ENCODE results near the gene CDH23. TPM values are rescaled to one million over a fixed set of nuclear protein-coding genes. Genes with fewer than 3 reads are reported as not detected.

Gene CDH23
- total and polyA plus RNA-seq, 2 experiments from 2014 or later: 0.08 TPM; not detected in 1

GRCh38 chr10:71799112-71799511 lies 402.4 kb downstream of the CDH23 start:
- in situ Hi-C loops (cut with MboI): no loop called here
- Histone ChIP-seq H3K36me3 (ENCODE audit: low read depth) (no peaks in the 10 kb centered on the region), H2AFZ (no peak overlapping the region), H3K27ac (no peak overlapping the region), H3K27me3 (replicated peaks; ENCODE audit: insufficient read depth) (no peaks in the 10 kb centered on the region), H4K20me1 (ENCODE audit: insufficient read depth) (no peaks in the 10 kb centered on the region), H3K4me2 (ENCODE audit: unreplicated experiment) (no peak overlapping the region), H3K9me3 (ENCODE audit: low read depth) (no peaks in the 10 kb centered on the region), H3K4me1 (ENCODE audit: insufficient read depth) (no peaks in the 10 kb centered on the region), H3K4me3 (no peak overlapping the region), H3K9me2 (ENCODE audit: insufficient read depth) (no peaks in the 10 kb centered on the region), H3F3A (ENCODE audit: insufficient read depth) (no peaks in the 10 kb centered on the region), H3K9ac (no peak overlapping the region), H3K79me2 (ENCODE audit: insufficient read depth) (no peaks in the 10 kb centered on the region)
- whole genome bisulfite sequencing, 2 experiments (ENCODE audit: low coverage in 1 of 2, low lambda C conversion rate in 2 of 2, missing lambda C conversion rate in 2 of 2): 63 to 64% methylated on average over 10 of the region's 10 CpGs
- TF ChIP-seq EZH2phosphoT487 (IDR thresholded peaks at IDR 0.05; ENCODE audit: insufficient read depth, low read depth) (no peak), EZH2 (IDR thresholded peaks at IDR 0.05; ENCODE audit: insufficient read depth, poor library complexity, severe bottlenecking) (no peak)
- no peak for DNase-seq

DNA sequence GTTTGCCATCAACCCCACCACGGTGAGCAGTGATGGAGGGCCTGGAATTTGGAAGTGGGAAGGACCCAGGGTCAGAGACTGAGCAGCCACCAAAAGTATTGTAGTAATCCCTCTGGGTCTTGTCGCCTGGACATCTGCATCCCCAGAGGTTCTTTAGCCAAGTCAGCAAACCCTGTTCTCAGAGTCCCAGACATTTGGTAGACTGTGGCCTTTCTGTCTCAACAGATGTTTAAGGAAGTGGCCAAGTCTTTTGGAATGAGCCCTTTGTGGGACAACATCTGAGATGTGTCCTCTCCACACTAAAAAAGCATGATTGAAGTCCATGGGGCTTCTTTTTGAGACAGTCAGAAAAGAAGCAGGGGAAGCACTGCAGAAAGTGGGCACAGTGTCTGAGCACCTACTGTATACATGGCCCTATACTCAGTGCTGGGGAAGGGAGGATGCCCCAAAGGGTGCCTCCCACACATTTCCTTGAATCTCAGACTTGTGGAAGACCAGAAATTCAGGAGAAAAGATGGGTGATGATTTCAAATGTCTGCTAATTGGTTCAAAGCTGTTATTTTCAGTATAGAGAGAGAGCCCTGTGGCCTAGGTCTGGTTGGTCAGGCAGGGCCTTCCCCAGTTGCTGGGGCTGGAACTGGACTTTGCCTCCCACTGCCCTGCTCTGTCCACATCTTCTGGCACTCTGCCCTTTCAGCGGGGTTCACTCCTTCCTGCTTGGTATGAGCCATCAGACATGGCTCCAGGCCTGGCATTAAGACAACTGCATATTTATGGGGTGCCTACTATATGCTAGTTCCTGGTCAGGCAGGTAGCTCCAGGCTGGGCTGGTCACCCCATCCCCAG lies 403.1 kb downstream of the CDH23 start:
- Histone ChIP-seq H4K20me1 (ENCODE audit: insufficient read depth) (no peaks in the 10 kb centered on the region), H3K4me2 (ENCODE audit: unreplicated experiment) (no peak overlapping the region), H3K27me3 (replicated peaks; ENCODE audit: insufficient read depth) (no peaks in the 10 kb centered on the region; the same call in 1 of the 2 replicates), H3F3A (ENCODE audit: insufficient read depth) (no peaks in the 10 kb centered on the region), H3K4me1 (ENCODE audit: insufficient read depth) (no peaks in the 10 kb centered on the region), H3K27ac (no peak overlapping the region), H3K9me3 (ENCODE audit: low read depth) (no peaks in the 10 kb centered on the region), H3K4me3 (no peak overlapping the region), H3K9ac (no peak overlapping the region), H3K36me3 (ENCODE audit: low read depth) (no peaks in the 10 kb centered on the region), H3K9me2 (ENCODE audit: insufficient read depth) (no peaks in the 10 kb centered on the region), H3K79me2 (ENCODE audit: insufficient read depth) (no peaks in the 10 kb centered on the region), H2AFZ (no peak overlapping the region)
- WGBS, 2 experiments (ENCODE audit: low coverage in 1 of 2, low lambda C conversion rate in 2 of 2, missing lambda C conversion rate in 2 of 2): 55 to 62% methylated on average over 3 of the region's 3 CpGs
- DNase-seq: no peak
- in situ Hi-C loops (cut with MboI): no loop called here
- TF ChIP-seq EZH2phosphoT487 (IDR thresholded peaks at IDR 0.05; ENCODE audit: insufficient read depth, low read depth) (no peak), EZH2 (IDR thresholded peaks at IDR 0.05; ENCODE audit: insufficient read depth, poor library complexity, severe bottlenecking) (no peak)

- no peak overlapping the region for H3K27ac ChIP-seq
- no peaks in the 10 kb centered on the region for H3F3A ChIP-seq (ENCODE audit: insufficient read depth)
- H3K27me3 ChIP-seq (replicated peaks; ENCODE audit: insufficient read depth): no peaks in the 10 kb centered on the region; the same call in 1 of the 2 replicates
- no peaks in the 10 kb centered on the region for H3K79me2 ChIP-seq (ENCODE audit: insufficient read depth)
- WGBS, 2 experiments (ENCODE audit: low coverage in 1 of 2, low lambda C conversion rate in 2 of 2, missing lambda C conversion rate in 2 of 2): 73 to 80% methylated on average over 9 of the region's 9 CpGs
- H4K20me1 ChIP-seq (ENCODE audit: insufficient read depth): no peaks in the 10 kb centered on the region
- H2AFZ ChIP-seq: no peak overlapping the region
- no peak for DNase-seq
- H3K9me2 ChIP-seq (ENCODE audit: insufficient read depth): no peaks in the 10 kb centered on the region
- no peak overlapping the region for H3K9ac ChIP-seq
- no peaks in the 10 kb centered on the region for H3K4me1 ChIP-seq (ENCODE audit: insufficient read depth)
- TF ChIP-seq EZH2phosphoT487 (IDR thresholded peaks at IDR 0.05; ENCODE audit: insufficient read depth, low read depth) (no peak), EZH2 (IDR thresholded peaks at IDR 0.05; ENCODE audit: insufficient read depth, poor library complexity, severe bottlenecking) (no peak)
- no peaks in the 10 kb centered on the region for H3K36me3 ChIP-seq (ENCODE audit: low read depth)
- in situ Hi-C loops (cut with MboI): no loop called here
- H3K4me2 ChIP-seq (ENCODE audit: unreplicated experiment): no peak overlapping the region
- no peaks in the 10 kb centered on the region for H3K9me3 ChIP-seq (ENCODE audit: low read depth)
- H3K4me3 ChIP-seq: no peak overlapping the region
Measured at GRCh38 chr10:71801361-71801760, 404.6 kb downstream of the CDH23 start.

DNA sequence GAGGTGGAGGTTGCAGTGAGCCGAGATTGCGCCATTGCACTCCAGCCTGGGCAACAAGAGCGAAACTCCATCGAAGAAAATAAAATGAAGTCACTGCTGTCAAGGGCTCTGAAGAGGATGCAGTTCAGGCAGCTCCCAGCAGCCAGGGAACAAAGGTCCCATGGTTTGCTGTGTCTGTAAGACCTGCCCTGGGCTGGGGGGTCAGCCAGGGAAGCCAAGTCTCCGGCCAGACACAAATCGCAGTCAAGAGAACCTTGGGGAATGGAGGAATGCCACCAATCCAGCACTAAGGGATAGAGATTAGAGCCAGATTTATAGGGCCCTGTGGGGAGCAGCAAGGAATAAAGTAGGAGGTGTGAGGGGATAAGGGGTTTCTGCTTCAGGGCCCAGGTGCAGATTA lies 405.5 kb downstream of the CDH23 start:
- no peaks in the 10 kb centered on the region for H4K20me1 ChIP-seq (ENCODE audit: insufficient read depth)
- no peaks in the 10 kb centered on the region for H3K9me2 ChIP-seq (ENCODE audit: insufficient read depth)
- no peaks in the 10 kb centered on the region for H3F3A ChIP-seq (ENCODE audit: insufficient read depth)
- H3K9me3 ChIP-seq (ENCODE audit: low read depth): no peaks in the 10 kb centered on the region
- H3K4me3 ChIP-seq: no peak overlapping the region
- H3K27ac ChIP-seq: no peak overlapping the region
- in situ Hi-C loops (cut with MboI): no loop called here
- no peak for DNase-seq
- H3K4me1 ChIP-seq (ENCODE audit: insufficient read depth): no peaks in the 10 kb centered on the region
- no peaks in the 10 kb centered on the region; the same call in 1 of the 2 replicates for H3K27me3 ChIP-seq (replicated peaks; ENCODE audit: insufficient read depth)
- no peaks in the 10 kb centered on the region for H3K36me3 ChIP-seq (ENCODE audit: low read depth)
- 84 to 89% methylated on average over 6 of the region's 6 CpGs for WGBS, 2 experiments (ENCODE audit: low coverage in 1 of 2, low lambda C conversion rate in 2 of 2, missing lambda C conversion rate in 2 of 2)
- H3K4me2 ChIP-seq (ENCODE audit: unreplicated experiment): no peak overlapping the region
- H3K79me2 ChIP-seq (ENCODE audit: insufficient read depth): no peaks in the 10 kb centered on the region
- H3K9ac ChIP-seq: no peak overlapping the region
- TF ChIP-seq EZH2phosphoT487 (IDR thresholded peaks at IDR 0.05; ENCODE audit: insufficient read depth, low read depth): no peak
- TF ChIP-seq EZH2 (IDR thresholded peaks at IDR 0.05; ENCODE audit: insufficient read depth, poor library complexity, severe bottlenecking): no peak
- no peak overlapping the region for H2AFZ ChIP-seq

Measured in GM23248 (cell line).